OCI-LY1 (cell line): ENCODE measurements around the gene GLIPR1L2.
"Not testable (repeated sequence)": the region's sequence is repeated elsewhere in the genome, so short reads cannot be mapped to it uniquely, and the experiment has no call there.

Source experiments
- H2AFZ ChIP-seq: fragments of 200-600 bp; sonication (generic), shearing (Covaris generic); 2 replicates; pipeline ENCODE4 v1.6.0; 2014; ENCODE audit warnings: antibody characterized with exemption, mild to moderate bottlenecking, low read length
- H3F3A ChIP-seq: fragments of 200-600 bp; sonication (generic), shearing (Covaris generic); 2 replicates; pipeline ENCODE4 v1.6.0; 2014; ENCODE audit warnings: mild to moderate bottlenecking, antibody characterized with exemption, low read length, moderate library complexity; ENCODE audit not compliant: insufficient read depth
- H3K27ac ChIP-seq: fragments of 200-600 bp; sonication (generic); 2 replicates; pipeline ENCODE4 v1.5.1; 2014; ENCODE audit warnings: low read length, mixed run types, mild to moderate bottlenecking, low read depth; ENCODE audit not compliant: poor library complexity, severe bottlenecking
- H3K27me3 ChIP-seq: fragments of 200-600 bp; sonication (generic); 2 replicates; pipeline ENCODE4 v1.6.0; 2014; ENCODE audit warnings: antibody characterized with exemption, mild to moderate bottlenecking, low read length, moderate library complexity; ENCODE audit not compliant: insufficient read depth
- H3K36me3 ChIP-seq: fragments of 200-600 bp; sonication (generic); 2 replicates; pipeline ENCODE4 v1.6.1; 2014; ENCODE audit warnings: mild to moderate bottlenecking, antibody characterized with exemption, low read length, moderate library complexity, mixed read lengths; ENCODE audit not compliant: insufficient read depth
- H3K4me1 ChIP-seq: fragments of 200-600 bp; sonication (generic); 2 replicates; pipeline ENCODE4 v1.5.1; 2014; ENCODE audit warnings: mild to moderate bottlenecking, low read length, moderate library complexity; ENCODE audit not compliant: insufficient read depth, severe bottlenecking
- H3K4me2 ChIP-seq: fragments of 200-600 bp; sonication (generic), shearing (Covaris generic); 2 replicates; pipeline ENCODE4 v1.6.1; 2014; ENCODE audit warnings: low read length
- H3K4me3 ChIP-seq: fragments of 200-600 bp; sonication (generic); 2 replicates; pipeline ENCODE4 v1.5.1; 2014; ENCODE audit warnings: low read length, low read depth, mild to moderate bottlenecking, mixed read lengths; ENCODE audit not compliant: poor library complexity, severe bottlenecking
- H3K79me2 ChIP-seq: fragments of 200-600 bp; shearing (Covaris generic); 2 replicates; pipeline ENCODE4 v1.6.1; 2016; ENCODE audit warnings: mixed run types, low read length, mixed read lengths; ENCODE audit not compliant: insufficient read depth
- H3K9ac ChIP-seq: fragments of 200-600 bp; sonication (generic), shearing (Covaris generic); 2 replicates; pipeline ENCODE4 v1.6.1; 2014; ENCODE audit warnings: mild to moderate bottlenecking, low read length, mixed read lengths
- H3K9me2 ChIP-seq: fragments of 200-600 bp; sonication (generic), shearing (Covaris generic); 2 replicates; pipeline ENCODE4 v1.6.1; 2014; ENCODE audit warnings: low read depth, mild to moderate bottlenecking, low read length, mixed read lengths
- H3K9me3 ChIP-seq: fragments of 200-600 bp; shearing (Covaris generic); 2 replicates; pipeline ENCODE4 v1.6.1; 2014; ENCODE audit warnings: low read length, mixed read lengths
- H4K20me1 ChIP-seq: fragments of 200-600 bp; sonication (generic), shearing (Covaris generic); 2 replicates; pipeline ENCODE4 v1.6.0; 2016; ENCODE audit warnings: mild to moderate bottlenecking, low read length; ENCODE audit not compliant: insufficient read depth
- EZH2 ChIP-seq: fragments of 200-600 bp; sonication (generic), shearing (Covaris generic); IDR thresholded peaks from 2 replicates; pipeline ENCODE4 v1.8.0; 2017; ENCODE audit warnings: borderline replicate concordance, mixed run types, mild to moderate bottlenecking, antibody characterized with exemption, low read length, moderate library complexity, mixed read lengths
- TF ChIP-seq, protein P1 (sequence below): fragments of 200-600 bp; sonication (generic), shearing (Covaris generic); IDR thresholded peaks from 2 replicates; pipeline ENCODE4 v1.5.1; 2017; ENCODE audit warnings: mild to moderate bottlenecking, antibody characterized with exemption, low read length, moderate library complexity, mixed read lengths

The GLIPR1L2 gene

DNA sequence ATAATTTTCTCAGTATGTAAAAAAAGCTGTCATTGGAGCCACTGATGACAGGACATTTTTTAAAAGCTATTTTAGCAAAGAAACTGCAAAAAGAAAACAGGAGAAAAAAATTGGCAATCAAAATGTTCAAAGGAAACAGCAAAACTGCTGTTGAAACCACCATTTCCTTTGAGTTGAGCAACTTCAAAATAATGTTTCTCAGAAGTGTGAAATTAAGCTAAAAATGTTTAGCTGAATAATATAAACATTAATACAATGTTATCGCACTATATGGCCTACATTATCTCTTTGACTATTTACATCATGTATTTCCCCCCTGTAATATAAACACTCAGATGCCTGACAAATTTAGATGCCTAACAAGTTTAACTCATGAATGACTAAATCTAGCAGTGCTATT, 66.3 kb downstream of the GLIPR1L2 start:
- Histone ChIP-seq H3K27ac (no peak overlapping the region), H3K36me3 (no peaks in the 10 kb centered on the region), H3F3A (no peaks in the 10 kb centered on the region), H4K20me1 (no peaks in the 10 kb centered on the region), H2AFZ (no peak overlapping the region), H3K4me1 (no peaks in the 10 kb centered on the region), H3K79me2 (no peaks in the 10 kb centered on the region), H3K9me2 (no peaks in the 10 kb centered on the region), H3K27me3 (no peaks in the 10 kb centered on the region), H3K4me3 (no peak overlapping the region), H3K4me2 (no peak overlapping the region), H3K9me3 (0 out of 2 replicates have a peak, but pooled peaks cover 3% of the 10 kb centered on the region), H3K9ac (no peak overlapping the region)
- no peak for TF ChIP-seq EZH2
- TF ChIP-seq, protein P1, sequence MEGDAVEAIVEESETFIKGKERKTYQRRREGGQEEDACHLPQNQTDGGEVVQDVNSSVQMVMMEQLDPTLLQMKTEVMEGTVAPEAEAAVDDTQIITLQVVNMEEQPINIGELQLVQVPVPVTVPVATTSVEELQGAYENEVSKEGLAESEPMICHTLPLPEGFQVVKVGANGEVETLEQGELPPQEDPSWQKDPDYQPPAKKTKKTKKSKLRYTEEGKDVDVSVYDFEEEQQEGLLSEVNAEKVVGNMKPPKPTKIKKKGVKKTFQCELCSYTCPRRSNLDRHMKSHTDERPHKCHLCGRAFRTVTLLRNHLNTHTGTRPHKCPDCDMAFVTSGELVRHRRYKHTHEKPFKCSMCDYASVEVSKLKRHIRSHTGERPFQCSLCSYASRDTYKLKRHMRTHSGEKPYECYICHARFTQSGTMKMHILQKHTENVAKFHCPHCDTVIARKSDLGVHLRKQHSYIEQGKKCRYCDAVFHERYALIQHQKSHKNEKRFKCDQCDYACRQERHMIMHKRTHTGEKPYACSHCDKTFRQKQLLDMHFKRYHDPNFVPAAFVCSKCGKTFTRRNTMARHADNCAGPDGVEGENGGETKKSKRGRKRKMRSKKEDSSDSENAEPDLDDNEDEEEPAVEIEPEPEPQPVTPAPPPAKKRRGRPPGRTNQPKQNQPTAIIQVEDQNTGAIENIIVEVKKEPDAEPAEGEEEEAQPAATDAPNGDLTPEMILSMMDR: no peak

DNA sequence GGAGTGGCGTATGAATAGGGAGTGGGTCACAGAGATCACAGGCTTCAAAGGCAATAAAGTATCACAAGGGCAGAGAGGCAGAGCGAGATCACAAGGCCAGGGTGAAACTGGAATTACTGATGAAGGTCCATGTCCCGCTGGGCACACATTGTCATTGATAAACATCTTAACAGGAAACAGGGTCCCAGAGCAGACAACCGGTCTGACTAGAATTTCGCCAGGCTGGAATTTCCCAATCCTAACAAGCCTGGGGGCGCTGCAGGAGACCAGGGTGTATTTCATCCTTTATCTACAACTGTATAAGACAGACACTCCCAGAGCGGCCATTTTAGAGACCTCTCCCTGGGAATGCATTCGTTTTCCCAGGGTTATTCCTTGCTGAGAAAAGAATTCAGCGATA, 67.0 kb downstream of the GLIPR1L2 start:
- H2AFZ ChIP-seq, H4K20me1 ChIP-seq, H3K79me2 ChIP-seq, H3K4me1 ChIP-seq, H3K27ac ChIP-seq, H3K9ac ChIP-seq, H3F3A ChIP-seq, H3K36me3 ChIP-seq, H3K4me2 ChIP-seq, H3K27me3 ChIP-seq, H3K4me3 ChIP-seq, H3K9me2 ChIP-seq, H3K9me3 ChIP-seq: not testable (repeated sequence)

DNA sequence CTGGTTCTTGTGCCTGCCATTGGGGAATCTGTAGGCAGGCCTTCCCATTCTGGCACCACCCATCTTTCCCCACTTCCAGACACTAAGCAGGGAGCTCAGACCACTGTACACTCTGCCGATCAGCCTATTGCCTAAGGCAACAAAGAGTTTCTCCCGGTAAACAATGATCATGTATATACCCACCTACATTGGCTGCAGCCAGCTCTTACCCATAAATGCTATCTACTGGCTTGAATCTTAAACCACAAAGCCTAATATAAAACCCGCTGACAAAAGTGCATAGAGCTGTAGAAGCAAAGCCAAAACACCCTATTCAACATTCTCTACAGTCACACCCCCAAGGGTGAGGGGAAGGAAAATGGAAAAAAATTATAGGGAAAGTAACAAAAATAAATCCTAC, 68.9 kb downstream of the GLIPR1L2 start:
- no peak overlapping the region for H3K4me2 ChIP-seq
- H3K27ac ChIP-seq: no peak overlapping the region
- no peak overlapping the region for H3K9ac ChIP-seq
- H3K79me2 ChIP-seq: no peaks in the 10 kb centered on the region
- H3K4me1 ChIP-seq: no peaks in the 10 kb centered on the region
- H3K36me3 ChIP-seq: no peaks in the 10 kb centered on the region
- H3K4me3 ChIP-seq: no peak overlapping the region
- no peaks in the 10 kb centered on the region for H3F3A ChIP-seq
- H2AFZ ChIP-seq: no peak overlapping the region
- H4K20me1 ChIP-seq: no peaks in the 10 kb centered on the region
- no peak for TF ChIP-seq EZH2
- TF ChIP-seq, protein P1: no peak
- H3K9me3 ChIP-seq: peaks cover 6% of the 10 kb centered on the region; the same call in 1 of the 2 replicates
- H3K27me3 ChIP-seq: no peaks in the 10 kb centered on the region
- no peaks in the 10 kb centered on the region for H3K9me2 ChIP-seq

DNA sequence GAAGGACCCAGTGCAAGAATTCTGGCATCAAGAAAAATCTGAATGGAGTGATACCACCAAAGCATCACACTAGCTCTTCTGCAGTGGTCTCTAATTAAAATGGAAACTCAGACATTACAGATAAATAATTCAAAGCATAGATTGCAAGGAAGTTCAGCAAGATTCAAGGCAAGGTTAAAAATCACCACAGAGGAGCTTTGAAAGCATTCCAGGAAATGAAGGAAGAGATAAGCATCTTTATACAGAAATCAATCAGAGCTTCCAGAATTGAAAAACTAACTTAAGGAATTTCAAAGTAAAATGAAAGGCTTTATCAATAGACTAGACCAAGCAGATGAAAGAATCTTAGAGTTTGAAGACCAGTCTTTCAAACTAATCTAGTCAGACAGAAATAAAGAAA, 69.3 kb downstream of the GLIPR1L2 start:
- Histone ChIP-seq H3K4me2 (no peak overlapping the region), H2AFZ (no peak overlapping the region), H3K27me3 (no peaks in the 10 kb centered on the region), H3K79me2 (no peaks in the 10 kb centered on the region), H3K9me2 (no peaks in the 10 kb centered on the region), H3K4me1 (no peaks in the 10 kb centered on the region), H3K9me3 (peaks cover 6% of the 10 kb centered on the region; the same call in 1 of the 2 replicates), H4K20me1 (no peaks in the 10 kb centered on the region), H3F3A (no peaks in the 10 kb centered on the region), H3K27ac (no peak overlapping the region), H3K36me3 (no peaks in the 10 kb centered on the region), H3K9ac (no peak overlapping the region), H3K4me3 (no peak overlapping the region)
- TF ChIP-seq, protein P1: no peak
- no peak for TF ChIP-seq EZH2
